ENCODE results near the gene C20orf204. TPM values are rescaled to one million over a fixed set of nuclear protein-coding genes. Genes with fewer than 3 reads are reported as not detected.

C20orf204 gene
- total RNA-seq, 2 donors from 2014 or later: 0.29 to 3.3 TPM

DNA sequence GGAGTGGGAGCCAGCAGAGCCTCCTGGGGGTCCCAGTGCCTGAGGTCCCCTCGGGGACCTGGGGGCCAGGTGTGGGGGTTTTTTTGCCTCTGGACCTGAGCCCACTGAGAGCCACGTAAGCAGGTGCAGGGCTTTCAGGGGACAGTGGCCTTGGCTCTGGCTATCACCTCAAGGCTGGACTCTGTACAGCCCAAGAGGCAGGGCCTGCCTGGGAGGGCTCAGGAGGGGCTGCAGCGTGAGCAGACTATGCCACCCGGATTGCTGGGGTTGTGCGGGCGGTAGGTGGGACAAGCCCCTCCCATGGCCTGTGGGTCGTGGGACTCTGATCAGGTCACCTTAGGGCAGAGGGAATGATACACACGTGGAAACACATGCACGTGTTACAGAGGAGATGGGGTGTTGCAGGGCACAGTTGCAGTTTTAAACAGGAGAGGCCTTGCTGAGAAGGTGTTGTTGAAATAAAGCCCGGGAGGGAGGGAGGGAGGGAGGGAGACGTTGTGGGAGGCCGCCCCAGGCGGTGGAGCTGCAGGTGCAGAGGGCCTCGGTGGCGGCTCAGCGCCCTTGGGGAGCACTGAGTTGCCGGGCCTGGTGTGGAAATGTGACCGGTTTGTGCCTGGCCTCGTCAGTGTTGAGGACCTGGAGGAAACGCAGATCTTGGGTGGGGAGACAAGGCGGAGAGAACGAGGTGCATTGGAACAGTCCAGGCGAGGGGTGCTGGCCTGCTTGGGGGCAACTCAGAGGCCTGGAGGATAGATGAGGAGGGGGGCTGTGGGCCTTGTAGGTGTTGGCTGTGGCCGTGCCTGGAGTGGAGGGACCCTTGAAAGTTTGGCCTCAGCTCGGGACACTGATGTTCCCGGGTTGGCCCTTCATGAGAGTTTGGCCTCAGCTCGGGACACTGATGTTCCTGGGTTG is 29.3 kb downstream of the C20orf204 start:
- H3K27me3 ChIP-seq: no peaks in the 10 kb centered on the region
- DNase-seq: no peak
- intact Hi-C loops (cut with DNase I): no loop called here
- H3K9ac ChIP-seq (ENCODE audit: low read depth in 2 of 2, low read length in 2 of 2): no peak overlapping the region
- no peak overlapping the region for H3K4me3 ChIP-seq
- H3K27ac ChIP-seq: no peak overlapping the region
- no peaks in the 10 kb centered on the region for H3K36me3 ChIP-seq
- TF ChIP-seq, protein P1, sequence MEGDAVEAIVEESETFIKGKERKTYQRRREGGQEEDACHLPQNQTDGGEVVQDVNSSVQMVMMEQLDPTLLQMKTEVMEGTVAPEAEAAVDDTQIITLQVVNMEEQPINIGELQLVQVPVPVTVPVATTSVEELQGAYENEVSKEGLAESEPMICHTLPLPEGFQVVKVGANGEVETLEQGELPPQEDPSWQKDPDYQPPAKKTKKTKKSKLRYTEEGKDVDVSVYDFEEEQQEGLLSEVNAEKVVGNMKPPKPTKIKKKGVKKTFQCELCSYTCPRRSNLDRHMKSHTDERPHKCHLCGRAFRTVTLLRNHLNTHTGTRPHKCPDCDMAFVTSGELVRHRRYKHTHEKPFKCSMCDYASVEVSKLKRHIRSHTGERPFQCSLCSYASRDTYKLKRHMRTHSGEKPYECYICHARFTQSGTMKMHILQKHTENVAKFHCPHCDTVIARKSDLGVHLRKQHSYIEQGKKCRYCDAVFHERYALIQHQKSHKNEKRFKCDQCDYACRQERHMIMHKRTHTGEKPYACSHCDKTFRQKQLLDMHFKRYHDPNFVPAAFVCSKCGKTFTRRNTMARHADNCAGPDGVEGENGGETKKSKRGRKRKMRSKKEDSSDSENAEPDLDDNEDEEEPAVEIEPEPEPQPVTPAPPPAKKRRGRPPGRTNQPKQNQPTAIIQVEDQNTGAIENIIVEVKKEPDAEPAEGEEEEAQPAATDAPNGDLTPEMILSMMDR (IDR thresholded peaks at IDR 0.05): no peak
- peaks cover 5% of the 10 kb centered on the region for H3K4me1 ChIP-seq
- no peaks in the 10 kb centered on the region for H3K9me3 ChIP-seq

- Histone ChIP-seq H3K9ac (ENCODE audit: low read depth in 2 of 2, low read length in 2 of 2) (no peak overlapping the region), H3K36me3 (no peaks in the 10 kb centered on the region), H3K27me3 (no peaks in the 10 kb centered on the region), H3K27ac (no peak overlapping the region), H3K4me1 (peaks cover 5% of the 10 kb centered on the region), H3K9me3 (no peaks in the 10 kb centered on the region), H3K4me3 (no peak overlapping the region)
- DNase-seq: no peak
- TF ChIP-seq, protein P1 (IDR thresholded peaks at IDR 0.05): no peak
- intact Hi-C loops (cut with DNase I): no loop called here
Observed at GRCh38 chr20:64065974-64066343, 30.0 kb downstream of the C20orf204 start.

DNA sequence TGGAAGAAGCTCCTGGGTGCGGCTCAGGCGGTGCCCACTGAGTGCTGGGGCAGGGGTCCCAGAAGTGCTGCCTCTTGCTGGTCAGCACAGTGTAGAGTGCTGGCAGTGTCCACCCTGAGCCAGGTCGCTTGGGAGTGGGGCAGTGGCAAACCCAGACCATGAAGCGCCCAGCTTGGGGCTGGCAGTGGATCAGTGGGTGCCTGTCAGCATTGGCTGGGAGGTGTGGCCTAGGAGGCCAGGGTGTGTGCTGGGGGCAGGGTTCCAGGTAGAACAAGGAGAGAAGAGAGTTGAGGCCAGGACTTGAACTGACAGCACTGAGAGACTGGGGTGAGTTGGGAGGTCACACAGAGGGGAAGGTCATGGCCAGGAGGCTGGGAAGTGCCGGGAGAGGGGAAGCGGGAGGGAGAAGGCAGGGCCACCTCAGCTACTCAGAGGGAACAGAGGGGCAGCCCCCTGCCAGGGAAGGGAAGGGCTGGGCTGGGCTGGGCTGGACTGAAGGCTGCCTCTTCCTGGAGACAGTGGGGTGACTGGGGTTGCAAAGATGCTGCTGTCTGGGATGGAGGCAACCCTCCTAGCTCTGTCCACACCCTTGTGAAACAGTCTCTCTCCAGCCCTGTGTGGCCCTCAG is 31.1 kb downstream of the C20orf204 start:
- no peaks in the 10 kb centered on the region for H3K9me3 ChIP-seq
- H3K27ac ChIP-seq: no peak overlapping the region
- no peaks in the 10 kb centered on the region for H3K27me3 ChIP-seq
- peaks cover 5% of the 10 kb centered on the region for H3K4me1 ChIP-seq
- no peak for DNase-seq
- no peak overlapping the region for H3K9ac ChIP-seq (ENCODE audit: low read depth in 2 of 2, low read length in 2 of 2)
- intact Hi-C loops (cut with DNase I): no loop called here
- TF ChIP-seq, protein P1 (IDR thresholded peaks at IDR 0.05): no peak
- H3K36me3 ChIP-seq: no peaks in the 10 kb centered on the region
- no peak overlapping the region for H3K4me3 ChIP-seq

GRCh38 chr20:64067733-64068307 is 31.8 kb downstream of the C20orf204 start:
- Histone ChIP-seq H3K9me3 (no peaks in the 10 kb centered on the region), H3K9ac (ENCODE audit: low read depth in 2 of 2, low read length in 2 of 2) (no peak overlapping the region), H3K4me1 (no peaks in the 10 kb centered on the region), H3K4me3 (no peak overlapping the region), H3K27ac (no peak overlapping the region), H3K36me3 (no peaks in the 10 kb centered on the region), H3K27me3 (no peaks in the 10 kb centered on the region)
- TF ChIP-seq, protein P1 (IDR thresholded peaks at IDR 0.05): no peak
- no peak for DNase-seq
- intact Hi-C loops (cut with DNase I): no loop called here

DNA sequence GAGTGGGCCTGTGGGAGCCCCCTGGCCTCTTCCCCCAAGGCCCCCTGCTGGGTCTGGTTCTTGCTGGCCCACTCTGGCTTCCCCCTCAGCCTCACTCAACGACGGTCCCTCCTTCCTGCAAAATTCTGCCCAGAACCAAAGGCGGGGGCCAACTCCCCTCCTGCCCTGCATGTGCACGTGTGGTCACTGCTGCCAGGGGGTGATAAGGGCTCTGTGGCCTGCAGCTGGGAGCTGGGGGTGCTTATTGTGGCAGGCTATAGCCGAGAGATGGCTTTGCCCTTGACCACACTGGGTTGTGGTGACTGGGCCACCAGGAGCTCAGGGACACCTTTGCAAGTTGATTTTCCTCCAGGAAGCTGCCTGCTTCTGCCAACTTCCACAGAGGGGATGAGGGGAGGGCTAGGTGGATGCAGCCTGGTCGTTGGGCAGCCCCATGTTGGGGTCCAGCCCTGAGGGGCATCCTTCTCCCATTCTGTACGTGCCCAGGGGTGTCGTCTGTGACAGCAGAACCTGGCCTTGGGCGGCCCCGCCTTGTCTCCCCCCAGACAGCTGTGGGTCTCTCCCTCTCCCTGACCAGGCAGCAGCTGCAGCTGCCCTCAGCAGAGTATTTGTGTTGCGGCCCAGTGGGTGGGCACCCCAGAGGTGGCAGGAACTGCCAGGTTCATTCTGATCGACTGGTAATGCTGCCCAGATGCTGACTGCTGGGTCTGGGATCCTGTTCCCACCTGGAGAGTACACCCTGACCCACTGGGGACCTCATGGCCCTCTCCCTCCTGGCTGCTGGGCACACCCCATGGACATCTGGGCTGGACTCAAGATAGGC is 32.6 kb downstream of the C20orf204 start:
- no peaks in the 10 kb centered on the region for H3K4me1 ChIP-seq
- no peak for DNase-seq
- TF ChIP-seq, protein P1 (IDR thresholded peaks at IDR 0.05): no peak
- no peaks in the 10 kb centered on the region for H3K27me3 ChIP-seq
- no peaks in the 10 kb centered on the region for H3K9me3 ChIP-seq
- no peaks in the 10 kb centered on the region for H3K36me3 ChIP-seq
- H3K27ac ChIP-seq: no peak overlapping the region
- intact Hi-C loops (cut with DNase I): no loop called here
- H3K4me3 ChIP-seq: no peak overlapping the region
- no peak overlapping the region for H3K9ac ChIP-seq (ENCODE audit: low read depth in 2 of 2, low read length in 2 of 2)

All from colonic mucosa (tissue), 4 donors.